Caki2 (cell line): ENCODE results near the gene FSIP1. TPM values are rescaled to one million over a fixed set of nuclear protein-coding genes. Genes with fewer than 3 reads are reported as not detected.

Experiments
- DNase-seq: peaks from one replicate; pipeline ENCODE4 v3.0.0-alpha.2; 2015; ENCODE audit warnings: low read depth
- in situ Hi-C: cut with HindIII; loops from 2 replicates; pipeline ENCODE4 v1.10.0; 2016; ENCODE audit warnings: low sequenced_read_pairs, low pct_unique_long_range_greater_than_20kb, mixed read lengths
- total RNA-seq: library from RNA; depleted of rRNA; stranded (reverse); fragments of >200 nt; shearing (Covaris generic); gene quantifications from 2 replicates; pipeline ENCODE4 v1.2.3, GENCODE V29; 2014; ENCODE audit warnings: low replicate concordance

The FSIP1 gene
- total RNA-seq, 1 experiment from 2014 or later, result not detected

- in situ Hi-C loops, result no loop called here
- no peak for DNase-seq
Observed at GRCh38 chr15:39595338-39596221, 187.1 kb downstream of the FSIP1 start.

GRCh38 chr15:39594446-39595337 is 187.9 kb downstream of the FSIP1 start:
- in situ Hi-C loops, result no loop called here
- no peak for DNase-seq

- DNase-seq, result no peak
- in situ Hi-C loops, result no loop called here
Observed at GRCh38 chr15:39593656-39594445, 188.8 kb downstream of the FSIP1 start.

- no peak for DNase-seq
Observed at GRCh38 chr15:39593071-39593655, 189.5 kb downstream of the FSIP1 start.

GRCh38 chr15:39592500-39592899 is 190.1 kb downstream of the FSIP1 start:
- DNase-seq, result no peak
- in situ Hi-C loops, result no loop called here

More at GRCh38 chr15:39593071-39593655, 189.5 kb downstream of the FSIP1 start:
- in situ Hi-C loops, result no loop called here

- in situ Hi-C loops, result no loop called here
- no peak for DNase-seq
Observed at GRCh38 chr15:39591896-39592315, 190.7 kb downstream of the FSIP1 start.

- in situ Hi-C loops, result no loop called here
- no peak for DNase-seq
Observed at GRCh38 chr15:39591141-39591895, 191.3 kb downstream of the FSIP1 start.

- in situ Hi-C loops, result no loop called here
- DNase-seq, result no peak
Observed at GRCh38 chr15:39589815-39590644, 192.6 kb downstream of the FSIP1 start.

GRCh38 chr15:39589193-39589814 is 193.3 kb downstream of the FSIP1 start:
- in situ Hi-C loops, result no loop called here
- no peak for DNase-seq

GRCh38 chr15:39588531-39589192 is 194.0 kb downstream of the FSIP1 start:
- DNase-seq, result no peak
- in situ Hi-C loops, result no loop called here

GRCh38 chr15:39587731-39588530 is 194.7 kb downstream of the FSIP1 start:
- no peak for DNase-seq
- in situ Hi-C loops, result no loop called here

GRCh38 chr15:39587096-39587721 is 195.4 kb downstream of the FSIP1 start:
- no peak for DNase-seq
- in situ Hi-C loops, result no loop called here

GRCh38 chr15:39586387-39587095 is 196.1 kb downstream of the FSIP1 start:
- in situ Hi-C loops, result no loop called here
- no peak for DNase-seq

- in situ Hi-C loops, result no loop called here
- DNase-seq, result no peak
Observed at GRCh38 chr15:39585871-39586301, 196.8 kb downstream of the FSIP1 start.
